Activated T-cell treated with anti-CD3 and anti-CD28 coated beads for 48 hours (primary cell): ENCODE measurements around the gene RBAK.
"Not testable (repeated sequence)": the region's sequence is repeated elsewhere in the genome, so short reads cannot be mapped to it uniquely, and the experiment has no call there.

Experiments used
- DNase-seq: peaks from one replicate; pipeline ENCODE4 v3.0.0-alpha.2; 2020; ENCODE audit warnings: low read depth

Gene RBAK

DNA sequence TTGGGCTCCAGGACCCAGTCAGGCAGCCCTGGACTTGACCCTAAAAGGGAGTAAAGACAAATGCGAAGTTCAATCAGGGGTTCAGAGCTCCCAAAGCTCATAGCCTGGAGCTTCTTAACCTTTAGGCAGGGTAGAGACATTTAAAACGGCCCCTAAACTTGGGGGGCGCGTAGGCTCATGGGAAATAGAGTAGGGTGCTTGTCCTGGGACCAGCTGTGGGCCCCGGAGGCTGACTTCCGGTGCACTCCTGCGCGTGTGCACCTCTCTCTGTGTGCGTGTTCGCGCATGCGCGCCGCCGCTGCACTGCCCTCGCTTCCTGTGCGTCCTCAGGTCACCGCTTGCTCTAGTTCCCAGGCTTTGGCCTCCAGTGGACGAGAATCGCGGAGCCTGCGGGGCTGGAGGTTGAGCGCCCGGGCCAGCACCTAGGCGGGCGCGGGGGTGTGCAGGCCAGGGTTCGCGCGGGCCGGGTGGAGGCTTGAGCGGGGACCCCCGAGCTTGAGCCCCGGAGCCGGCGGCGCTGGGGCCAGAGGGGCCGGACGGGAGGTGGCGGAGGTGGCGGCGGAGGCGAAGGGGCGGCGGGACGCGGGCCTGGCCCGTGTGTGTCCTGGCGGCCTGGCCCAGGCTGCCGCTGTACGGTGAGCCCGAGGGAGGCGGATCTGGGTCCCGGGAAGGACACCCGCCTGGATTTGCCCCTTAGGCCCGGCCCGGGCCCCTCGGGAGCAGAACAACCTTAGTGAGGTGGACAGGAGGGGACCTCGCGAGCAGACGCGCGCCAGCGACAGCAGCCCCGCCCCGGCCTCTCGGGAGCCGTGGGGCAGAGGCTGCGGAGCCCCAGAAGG is at the start of gene RBAK:
Gene RBAK (plus strand): TSS at position 303 of the 839 bp plus-strand sequence. CDS start 2,217 bp downstream, outside the sequence.
- peak; percentile 88 for DNase-seq

DNA sequence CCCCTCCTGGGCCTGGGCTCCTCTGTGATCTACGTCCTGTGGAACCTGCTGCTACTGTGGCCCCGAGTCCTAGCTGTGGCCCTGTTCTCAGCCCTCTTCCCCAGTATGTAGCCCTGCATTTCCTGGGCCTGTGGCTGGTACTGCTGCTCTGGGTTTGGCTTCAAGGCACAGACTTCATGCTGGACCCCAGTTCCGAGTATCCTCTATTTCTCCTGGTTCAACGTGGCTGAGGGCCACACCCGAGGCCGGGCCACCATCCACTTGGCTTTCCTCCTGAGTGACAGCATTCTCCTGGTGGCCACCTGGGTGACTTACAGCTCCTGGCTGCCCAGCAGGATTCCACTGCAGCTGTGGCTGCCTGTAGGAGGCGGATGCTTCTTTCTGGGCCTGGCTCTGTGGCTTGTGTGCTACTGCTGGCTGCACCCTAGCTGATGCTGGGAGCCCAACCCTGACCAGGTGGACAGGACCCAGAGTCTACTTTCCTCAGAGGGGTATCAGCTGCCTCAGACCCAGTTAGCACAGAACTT is 48.9 kb upstream of the RBAK start:
- no peak for DNase-seq

DNA sequence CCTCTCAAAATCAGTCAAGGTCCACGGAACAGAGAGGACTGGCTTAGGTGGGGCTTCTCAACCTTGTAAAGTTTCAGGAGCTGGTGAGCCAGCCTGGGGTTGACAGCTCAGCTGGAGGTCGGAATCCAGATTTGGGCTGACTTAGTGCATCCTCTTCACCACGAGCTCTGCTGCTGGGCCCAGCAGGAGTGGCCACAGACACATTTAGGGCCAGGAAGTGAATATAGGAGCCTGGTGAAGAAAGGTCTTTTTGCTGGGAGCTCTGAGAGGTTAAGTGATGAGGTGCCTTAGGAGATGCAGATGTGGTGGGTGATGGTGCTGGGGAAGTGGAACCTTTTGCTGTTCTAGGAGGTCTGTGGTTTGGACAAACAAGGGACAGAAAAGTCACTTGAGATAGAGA is 47.4 kb upstream of the RBAK start:
- no peak for DNase-seq

DNA sequence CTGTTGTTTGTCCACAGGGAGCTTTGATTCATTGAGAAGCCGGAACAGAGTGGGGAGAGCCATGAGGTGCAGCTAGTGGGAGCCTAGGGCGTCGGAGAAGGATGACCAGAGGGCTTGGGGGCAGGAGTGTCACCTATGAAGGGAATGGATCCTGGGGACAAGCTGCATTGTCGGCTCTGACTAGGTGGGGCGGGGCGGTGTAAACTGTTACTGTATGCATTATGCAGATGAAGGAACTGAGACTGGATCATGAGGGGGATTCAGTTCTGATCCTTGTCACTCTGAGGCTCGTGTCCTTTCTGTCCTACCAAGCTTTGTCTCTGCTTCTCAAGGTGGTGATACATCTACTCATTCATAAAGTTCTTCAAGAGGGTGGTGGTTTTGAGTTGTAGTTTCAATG is 46.8 kb upstream of the RBAK start:
- no peak for DNase-seq

DNA sequence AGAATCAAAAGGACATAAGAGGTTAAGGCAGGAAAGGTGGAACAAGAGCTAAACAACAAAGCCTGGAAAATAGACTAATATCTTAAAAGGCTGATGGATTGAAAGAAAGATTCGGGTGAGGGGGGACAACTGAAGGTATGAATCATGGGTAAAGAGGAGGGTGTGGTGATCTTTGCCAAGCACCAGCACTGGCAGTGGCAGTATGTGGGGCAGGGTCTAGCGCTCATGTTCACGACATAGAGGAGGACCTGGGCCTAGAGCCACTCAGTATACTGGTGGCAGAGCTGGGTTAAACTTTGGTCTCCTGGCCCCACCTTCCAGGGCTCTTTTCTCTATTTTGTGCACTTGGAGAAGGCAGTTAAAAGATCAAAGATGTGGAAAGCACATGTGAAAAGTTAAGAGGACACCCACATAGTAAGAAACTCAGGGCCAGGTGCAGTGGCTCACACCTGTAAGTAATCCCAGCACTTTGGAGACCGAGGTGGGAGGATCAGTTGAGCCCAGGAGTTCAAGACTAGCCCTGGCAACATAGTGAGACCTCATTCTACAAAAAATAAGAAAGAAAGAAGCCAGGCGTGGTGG is 46.2 kb upstream of the RBAK start:
- no peak for DNase-seq

DNA sequence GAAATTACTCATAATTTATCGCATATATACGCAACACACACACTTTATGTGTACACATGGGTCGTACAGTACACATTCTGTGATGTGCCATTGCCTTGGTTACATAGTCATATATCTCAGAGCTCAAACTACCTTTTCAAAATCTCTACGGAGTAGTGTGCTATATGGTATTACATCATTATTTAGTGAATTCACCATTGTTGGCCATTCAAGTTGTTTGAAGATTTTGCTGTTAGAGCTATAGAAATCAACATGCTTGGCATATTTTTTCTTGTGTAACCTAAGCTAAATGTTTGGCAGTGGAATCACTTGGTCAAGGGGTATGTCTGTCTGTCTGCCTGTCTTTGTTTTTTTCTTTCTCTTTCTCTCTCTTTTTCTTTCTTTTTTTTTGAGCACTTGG is 44.7 kb upstream of the RBAK start:
- no peak for DNase-seq

DNA sequence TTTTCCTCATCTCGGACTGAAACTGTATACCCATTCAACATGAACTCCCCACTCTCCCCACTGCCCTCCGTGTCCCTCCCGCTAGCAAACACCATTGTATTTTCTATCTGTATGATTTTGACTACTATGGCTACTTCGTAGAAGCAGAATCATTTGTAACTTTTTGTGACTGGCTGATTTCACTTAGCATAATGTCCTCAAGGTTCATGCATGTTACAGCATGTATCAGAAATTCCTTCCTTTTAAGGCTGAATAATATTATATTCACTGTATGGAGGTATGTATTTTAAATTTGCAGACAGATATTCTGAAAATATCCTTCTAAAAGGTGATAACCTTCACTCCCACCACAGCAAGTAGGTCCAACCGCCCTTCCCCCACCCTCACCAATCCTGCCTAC is 43.7 kb upstream of the RBAK start:
- no peak for DNase-seq

DNA sequence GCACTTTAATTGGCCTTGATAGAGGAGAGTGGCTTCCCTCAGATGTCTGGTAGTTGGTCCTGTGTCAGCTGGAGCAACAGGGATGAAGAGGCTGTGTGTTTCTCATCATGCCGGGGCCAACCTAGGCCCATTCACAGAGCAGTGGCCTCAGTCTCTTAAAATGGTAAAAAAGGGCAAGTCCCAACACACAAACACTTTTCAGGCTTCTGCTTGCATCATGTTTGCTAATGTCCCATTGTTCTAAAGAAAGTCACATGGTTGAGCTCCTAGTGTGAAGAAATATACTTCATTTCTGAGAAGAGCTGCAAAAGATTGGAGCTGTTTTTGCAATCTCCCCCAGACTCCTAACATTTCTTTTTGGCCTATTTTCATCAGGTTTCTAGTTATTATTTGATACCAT is 40.6 kb upstream of the RBAK start:
- DNase-seq = no peak

DNA sequence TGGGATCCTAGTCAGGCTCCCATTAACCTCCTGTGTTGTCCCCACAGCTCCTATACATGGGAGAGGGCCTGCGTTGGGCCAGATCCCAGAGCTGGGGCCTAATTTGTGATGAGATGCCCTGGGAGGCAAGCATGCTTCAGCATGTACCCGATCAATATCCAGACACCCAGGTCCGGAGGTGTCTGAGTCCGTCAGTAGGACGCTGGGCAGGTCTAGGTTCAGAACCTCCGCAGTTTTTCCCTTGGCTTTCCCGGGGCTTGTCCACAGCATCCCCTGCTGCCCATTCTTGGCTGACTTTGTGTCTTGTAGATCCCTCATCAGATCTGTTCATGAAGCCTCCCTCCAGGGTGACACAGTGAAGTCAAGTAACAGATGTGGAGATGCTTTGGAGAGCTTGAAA is 32.7 kb upstream of the RBAK start:
- no peak for DNase-seq

DNA sequence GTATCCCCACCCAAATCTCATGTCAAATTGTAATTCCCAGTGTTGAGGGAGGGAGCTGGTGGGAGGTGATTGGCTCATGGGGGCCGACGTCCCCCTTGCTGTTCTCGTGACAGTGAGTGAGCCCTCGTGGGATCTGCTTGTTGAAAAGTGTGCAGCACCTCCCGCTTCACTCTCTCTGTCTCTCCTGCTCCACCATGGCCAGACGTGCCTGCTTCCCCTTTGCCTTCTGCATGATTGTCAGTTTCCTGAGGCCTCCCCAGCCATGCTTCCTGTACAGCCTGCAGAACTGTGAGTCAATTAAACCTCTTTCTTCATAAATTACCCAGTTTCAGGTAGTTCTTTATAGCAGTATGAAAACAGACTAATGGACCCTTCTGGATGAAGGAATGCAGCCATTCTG is 29.7 kb upstream of the RBAK start:
- DNase-seq = not testable (repeated sequence)

DNA sequence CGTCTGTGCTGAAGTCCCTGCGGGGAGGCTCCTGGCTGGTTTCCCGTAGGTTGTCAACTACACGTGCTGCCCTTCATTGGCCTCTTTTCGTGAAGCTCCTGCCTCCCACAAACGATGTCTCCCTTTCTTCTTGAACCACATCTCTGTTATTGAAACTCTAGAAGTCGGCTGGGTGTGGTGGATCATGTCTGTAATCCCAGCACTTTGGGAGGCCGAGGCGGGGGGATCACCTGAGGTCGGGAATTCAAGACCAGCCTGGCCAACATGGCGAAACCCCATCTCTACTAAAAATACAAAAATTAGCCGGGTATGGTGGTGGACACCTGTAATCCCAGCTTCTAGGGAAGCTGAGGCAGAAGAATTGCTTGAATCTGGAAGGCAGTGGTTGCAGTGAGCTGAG is 28.0 kb upstream of the RBAK start:
- not testable (repeated sequence) for DNase-seq

DNA sequence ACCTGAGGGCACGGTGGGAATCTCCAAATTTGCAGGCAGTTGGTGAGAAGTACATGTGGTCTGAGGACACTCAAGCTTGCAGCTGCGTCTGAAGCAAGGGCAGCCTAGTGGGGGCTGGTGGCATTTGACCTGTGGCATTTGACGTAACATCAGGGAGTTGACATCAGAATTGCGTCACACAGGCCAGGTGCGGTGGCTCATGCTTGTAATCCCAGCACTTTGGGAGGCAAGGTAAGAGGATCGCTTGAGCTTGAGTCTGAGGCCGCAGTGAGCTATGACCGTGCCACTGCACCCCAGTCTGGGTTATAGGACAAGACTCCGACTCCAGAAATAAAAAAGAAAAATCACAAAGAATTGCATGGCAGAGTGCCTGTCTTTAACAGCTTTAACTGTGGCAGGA is 25.6 kb upstream of the RBAK start:
- no peak for DNase-seq

DNA sequence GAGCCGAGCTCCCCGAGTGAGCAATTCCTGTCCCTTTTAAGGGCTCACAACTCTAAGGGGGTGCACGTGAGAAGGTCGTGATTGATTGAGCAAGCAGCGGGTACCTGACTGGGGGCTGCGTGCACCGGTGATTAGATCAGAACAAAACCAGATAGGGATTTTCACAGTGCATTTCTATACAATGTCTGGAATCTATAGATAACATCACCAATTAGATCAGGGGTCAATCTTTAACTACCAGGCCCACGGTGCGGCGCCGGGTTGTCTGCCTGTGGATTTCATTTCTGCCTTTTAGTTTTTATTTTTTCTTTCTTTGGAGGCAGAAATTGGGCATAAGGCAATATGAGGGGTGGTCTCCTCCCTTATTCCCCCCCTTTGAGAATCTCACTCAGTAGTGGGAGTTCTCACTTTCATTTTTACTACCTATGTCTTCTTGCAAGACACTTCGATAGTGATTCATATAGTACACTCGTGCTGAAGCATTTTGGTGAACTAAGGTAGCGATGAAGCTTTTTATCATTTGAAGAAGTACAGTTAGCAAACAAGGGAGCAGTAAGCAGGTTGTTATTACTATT is 24.6 kb upstream of the RBAK start:
- not testable (repeated sequence) for DNase-seq

DNA sequence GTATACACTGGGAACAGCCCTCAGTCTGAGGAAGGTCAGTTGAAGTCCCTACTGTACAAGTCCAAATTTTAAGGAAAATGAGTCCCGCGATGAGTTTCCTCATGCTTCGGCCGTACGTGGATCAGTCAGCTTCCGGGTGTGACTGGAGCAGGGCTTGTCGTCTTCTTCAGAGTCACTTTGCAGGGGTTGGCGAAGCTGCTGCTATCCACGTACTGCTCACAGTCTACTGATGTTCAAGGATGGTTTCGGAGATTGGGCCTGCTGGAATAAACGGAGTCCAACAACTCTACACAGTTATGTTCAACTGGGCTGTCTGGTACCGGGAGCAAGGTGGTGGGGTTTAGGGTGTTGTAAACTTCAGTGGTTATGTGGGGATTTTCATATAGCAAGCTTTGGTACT is 22.0 kb upstream of the RBAK start:
- not testable (repeated sequence) for DNase-seq

DNA sequence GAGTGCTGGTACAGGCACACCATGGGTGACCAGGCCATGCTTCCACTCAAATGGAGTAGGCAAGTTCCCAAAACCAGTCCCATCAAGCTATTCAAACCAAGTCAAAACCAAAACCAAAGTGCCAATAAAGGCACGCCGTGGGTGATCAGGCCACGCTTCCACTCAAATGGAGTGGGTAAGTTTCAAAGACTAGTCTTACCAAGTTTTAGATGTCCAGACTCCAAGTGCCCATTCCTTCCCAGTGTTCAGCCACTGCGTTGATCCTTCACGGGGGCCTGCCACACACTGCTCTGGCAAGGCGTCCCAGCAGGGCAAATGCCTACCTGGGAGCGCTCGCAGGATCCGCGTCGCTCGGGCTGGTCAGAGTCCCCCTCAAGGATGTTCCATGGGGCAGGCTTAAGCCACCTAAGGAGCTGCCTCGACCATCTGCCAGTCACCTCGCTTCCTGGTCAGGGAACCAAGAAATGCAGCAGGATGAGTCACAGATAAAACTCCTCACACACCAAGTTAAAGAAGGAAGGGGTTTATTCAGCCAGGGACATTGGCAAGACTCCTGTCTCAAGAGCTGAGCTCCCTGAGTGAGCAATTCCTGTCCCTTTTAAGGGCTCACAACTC is 17.8 kb upstream of the RBAK start:
- DNase-seq = not testable (repeated sequence)

DNA sequence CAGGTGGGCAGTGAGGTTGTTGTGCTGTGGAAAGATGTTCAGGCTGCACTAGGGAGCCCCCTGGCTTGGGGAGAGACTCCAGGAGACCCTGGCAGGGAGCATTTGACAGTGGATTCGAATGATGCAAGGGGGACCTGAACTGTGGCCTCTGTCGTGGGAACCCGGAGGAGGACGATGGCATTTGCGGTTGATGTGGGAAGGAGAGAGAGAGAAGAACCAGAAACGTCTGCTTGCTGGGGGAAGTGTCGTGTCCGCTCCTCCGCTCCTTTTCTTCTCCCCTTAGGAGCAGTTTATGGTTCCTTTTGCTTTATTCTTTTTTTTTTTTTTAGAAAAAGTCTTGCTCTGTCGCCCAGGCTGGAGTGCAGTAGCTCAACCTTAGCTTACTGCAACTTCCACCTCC is 12.5 kb upstream of the RBAK start:
- DNase-seq = not testable (repeated sequence)

DNA sequence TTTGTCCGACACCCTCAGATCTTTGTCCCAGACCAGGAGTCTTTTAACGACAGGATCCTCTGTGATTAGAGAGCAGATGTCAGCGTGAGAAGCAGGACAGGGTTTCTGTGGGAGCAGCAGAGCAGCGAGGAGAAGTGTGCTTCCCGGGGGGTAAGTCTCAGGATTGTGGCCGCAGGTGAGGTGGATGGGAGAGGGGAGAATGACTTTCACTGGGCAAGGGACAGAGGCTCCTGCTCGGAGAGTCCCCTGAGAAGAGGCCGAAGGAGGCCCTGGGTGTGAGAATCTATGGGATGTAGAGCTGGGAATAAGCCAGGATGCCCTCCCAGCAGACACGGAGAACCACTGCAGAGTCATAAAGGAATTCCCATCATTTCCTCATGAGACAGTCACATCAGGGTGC is 10.4 kb upstream of the RBAK start:
- no peak for DNase-seq

DNA sequence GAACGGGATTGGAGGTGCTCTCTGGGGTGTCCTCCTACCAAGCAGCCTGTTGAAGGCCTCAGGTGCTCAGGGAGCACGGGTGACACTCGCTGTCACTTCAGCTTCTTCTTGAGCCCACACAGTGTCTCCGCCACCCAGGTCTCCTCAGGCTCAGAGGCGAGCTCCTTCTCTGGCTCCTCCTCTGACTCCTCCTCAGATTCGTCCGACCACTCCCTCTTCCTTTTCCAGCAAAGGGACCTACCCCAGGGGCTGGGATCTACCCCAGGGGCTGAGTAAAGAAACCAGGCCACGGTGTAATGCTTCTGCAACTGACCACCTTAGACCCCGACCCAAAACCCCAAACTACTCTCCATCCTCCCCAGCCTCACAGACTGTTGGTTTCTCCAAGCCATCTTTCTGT is 9.2 kb upstream of the RBAK start:
- no peak for DNase-seq

DNA sequence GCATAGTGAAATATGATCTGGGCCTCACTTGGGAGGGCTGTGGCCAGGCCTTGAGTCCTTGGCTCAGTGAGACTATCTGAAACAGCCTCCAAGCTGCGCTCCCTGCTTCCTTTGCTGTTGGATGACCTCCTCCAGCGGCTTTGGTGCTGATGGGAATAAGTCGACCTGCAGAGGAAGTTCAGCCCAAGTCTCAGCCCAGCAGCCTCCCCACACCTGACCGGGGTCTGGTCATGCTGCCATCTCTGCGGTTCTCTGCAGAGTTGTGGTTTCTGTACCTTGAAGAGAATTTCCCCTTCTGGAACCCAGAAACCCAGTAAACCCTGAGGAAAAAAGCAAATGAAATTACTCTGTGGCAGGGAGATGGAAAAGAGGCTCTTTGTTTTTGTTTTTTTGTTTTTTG is 4.6 kb upstream of the RBAK start:
- DNase-seq = no peak

DNA sequence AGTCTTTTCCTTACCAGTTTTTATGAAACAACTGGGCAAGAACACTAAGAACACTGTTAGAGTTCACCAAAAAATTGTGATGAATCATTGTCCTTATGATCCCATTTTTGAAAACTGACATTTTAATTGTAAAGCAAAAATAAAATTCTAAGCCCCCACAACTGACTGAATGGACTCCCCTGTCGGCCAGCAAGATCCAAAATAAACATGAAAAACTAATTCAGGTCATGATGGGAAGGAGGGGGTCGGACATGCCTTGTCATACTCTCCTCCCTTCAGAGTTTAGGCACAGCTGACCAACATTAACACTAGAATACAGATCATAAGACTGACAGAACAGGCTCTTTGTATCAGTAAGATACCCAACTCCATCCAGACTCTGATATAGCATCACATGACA is 2.0 kb upstream of the RBAK start:
- DNase-seq = no peak

DNA sequence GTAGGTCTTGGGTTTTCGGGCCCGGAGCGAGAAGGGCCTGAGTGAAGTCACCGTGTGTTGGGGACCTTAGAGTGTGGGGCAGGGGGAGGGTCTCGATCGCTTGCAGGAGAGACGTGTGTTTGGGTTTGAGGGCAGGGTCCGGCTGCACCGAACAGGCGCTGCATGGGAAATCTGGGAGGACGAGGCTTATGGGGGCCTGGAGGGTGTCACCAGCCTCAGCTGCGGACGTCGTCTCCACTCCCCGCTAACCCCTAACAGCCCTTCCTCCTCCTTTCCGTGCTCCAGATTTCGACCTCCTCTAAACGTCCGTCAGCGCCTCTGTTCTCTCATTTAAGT is 705 bp downstream of the RBAK start:
- DNase-seq = not testable (repeated sequence)

DNA sequence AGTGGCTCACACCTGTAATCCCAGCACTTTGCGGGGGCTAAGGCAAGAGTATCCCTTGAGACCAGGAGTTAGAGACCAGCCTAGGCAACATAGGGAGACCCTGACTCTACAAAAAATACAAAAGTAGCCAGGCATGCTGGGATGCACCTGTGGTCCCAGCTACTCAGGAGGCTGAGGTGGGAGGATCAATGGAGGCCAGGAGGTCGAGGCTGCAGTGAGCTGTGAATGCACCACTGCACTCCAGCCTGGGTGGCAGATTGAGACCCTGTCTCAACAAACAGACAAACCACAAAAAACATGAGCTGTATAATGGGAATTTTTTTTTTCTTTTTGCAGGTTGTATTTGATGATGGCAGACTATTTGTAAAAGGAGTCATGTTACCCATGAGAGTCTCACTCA is 1.5 kb downstream of the RBAK start:
- DNase-seq = not testable (repeated sequence)

DNA sequence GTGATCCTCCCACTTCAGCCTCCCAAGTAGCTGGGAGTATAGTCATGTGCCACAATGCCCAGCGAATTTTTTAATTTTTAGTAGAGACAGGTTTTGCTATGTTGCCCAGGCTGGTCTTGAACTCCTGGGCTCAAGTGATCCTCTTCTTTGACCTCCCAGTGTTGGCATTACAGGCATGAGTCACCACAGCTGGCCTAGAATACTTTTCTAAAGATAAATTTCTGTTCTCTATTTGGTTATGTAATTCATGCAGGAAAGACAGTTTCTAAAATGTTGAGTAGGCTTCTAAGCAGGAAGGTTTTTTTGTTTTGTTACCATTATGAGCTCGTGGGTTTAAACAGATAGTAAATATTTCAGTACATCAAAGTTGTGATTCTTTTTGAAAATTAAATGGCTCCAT is 5.0 kb downstream of the RBAK start:
- DNase-seq = no peak
